ENCODE measurements around the gene MGMT. TPM values are rescaled to one million over a fixed set of nuclear protein-coding genes. Genes with fewer than 3 reads are reported as not detected.

Gene MGMT
- total RNA-seq, 4 donors from 2014 or later, result 25.6 to 32.2 (median 29.5) TPM

DNA sequence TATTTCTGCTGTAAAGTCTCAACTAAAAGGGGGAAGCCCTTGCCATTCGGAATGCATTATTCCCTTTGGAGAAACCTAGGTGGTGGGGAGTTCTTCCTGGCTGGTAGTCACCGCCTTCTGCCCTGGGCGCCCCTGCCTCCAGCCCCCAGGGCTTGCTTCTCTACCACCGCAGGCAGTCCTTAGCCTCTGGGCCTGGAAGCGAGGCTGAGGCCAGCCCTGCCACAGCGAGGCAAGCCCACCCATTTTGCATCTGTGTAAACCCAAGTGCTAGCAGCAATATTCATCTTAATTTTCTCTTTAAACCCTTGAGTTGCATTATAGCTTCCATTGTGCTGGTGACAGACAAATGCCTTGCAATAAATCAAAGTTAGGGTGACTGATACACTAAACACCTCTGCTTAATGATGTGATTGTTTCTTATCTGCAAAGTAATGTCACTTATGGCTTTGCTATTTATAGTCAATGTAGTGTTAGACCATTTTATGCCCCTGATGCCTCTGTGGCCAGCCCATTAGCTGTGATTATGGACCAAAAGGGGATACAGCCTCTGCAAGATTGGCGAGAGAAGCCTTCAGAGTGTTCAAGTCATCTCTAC is 26.2 kb upstream of the MGMT start:
- no peak for DNase-seq (ENCODE audit: low spot score in 2 of 2)
- no peaks in the 10 kb centered on the region for H3K36me3 ChIP-seq
- no peak overlapping the region for H3K27ac ChIP-seq
- no peaks in the 10 kb centered on the region for H3K9me3 ChIP-seq
- no peaks in the 10 kb centered on the region for H3K4me1 ChIP-seq
- H3K4me3 ChIP-seq, result no peak overlapping the region
- TF ChIP-seq POLR2A (IDR thresholded peaks at IDR 0.05) (no peak), EP300 (IDR thresholded peaks at IDR 0.05) (no peak), POLR2AphosphoS5 (IDR thresholded peaks at IDR 0.05) (no peak)
- TF ChIP-seq, protein P1, sequence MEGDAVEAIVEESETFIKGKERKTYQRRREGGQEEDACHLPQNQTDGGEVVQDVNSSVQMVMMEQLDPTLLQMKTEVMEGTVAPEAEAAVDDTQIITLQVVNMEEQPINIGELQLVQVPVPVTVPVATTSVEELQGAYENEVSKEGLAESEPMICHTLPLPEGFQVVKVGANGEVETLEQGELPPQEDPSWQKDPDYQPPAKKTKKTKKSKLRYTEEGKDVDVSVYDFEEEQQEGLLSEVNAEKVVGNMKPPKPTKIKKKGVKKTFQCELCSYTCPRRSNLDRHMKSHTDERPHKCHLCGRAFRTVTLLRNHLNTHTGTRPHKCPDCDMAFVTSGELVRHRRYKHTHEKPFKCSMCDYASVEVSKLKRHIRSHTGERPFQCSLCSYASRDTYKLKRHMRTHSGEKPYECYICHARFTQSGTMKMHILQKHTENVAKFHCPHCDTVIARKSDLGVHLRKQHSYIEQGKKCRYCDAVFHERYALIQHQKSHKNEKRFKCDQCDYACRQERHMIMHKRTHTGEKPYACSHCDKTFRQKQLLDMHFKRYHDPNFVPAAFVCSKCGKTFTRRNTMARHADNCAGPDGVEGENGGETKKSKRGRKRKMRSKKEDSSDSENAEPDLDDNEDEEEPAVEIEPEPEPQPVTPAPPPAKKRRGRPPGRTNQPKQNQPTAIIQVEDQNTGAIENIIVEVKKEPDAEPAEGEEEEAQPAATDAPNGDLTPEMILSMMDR (IDR thresholded peaks at IDR 0.05), result no peak
- H3K27me3 ChIP-seq, result no peaks in the 10 kb centered on the region
- 91% methylated on average over 7 of the region's 7 CpGs for WGBS

DNA sequence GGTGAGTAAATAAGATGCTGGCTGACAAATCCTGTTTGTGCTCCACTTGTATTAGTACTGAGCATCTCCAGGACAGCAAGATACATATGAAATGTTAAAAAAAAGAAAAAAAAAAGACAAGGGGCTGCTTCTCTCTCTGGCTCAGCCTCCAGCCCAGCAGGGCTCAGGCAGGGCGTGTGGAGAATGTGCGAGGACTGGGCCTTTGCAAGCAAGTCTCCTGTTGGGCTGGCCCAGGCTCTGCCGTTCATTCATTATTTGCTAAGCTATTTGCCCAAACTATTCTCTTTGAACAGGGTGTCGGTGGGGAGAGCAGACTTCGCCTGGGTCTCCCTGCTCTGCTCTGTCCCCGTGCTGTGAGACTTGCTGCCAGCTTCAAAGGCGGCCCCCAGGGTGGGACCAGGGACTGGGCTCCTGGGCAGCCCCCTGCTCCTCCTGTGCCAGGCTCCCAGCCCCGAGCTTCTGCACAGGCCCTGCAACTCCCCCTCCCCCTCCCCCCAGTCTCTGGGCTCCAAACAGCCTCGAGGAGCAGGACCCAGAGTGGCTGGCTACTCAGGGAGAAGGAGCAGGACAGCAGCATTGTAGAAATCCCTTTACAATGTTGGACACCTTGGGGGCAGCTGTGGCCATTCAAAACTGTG is 25.6 kb upstream of the MGMT start:
- Histone ChIP-seq H3K27ac (no peak overlapping the region), H3K36me3 (no peaks in the 10 kb centered on the region), H3K4me1 (no peaks in the 10 kb centered on the region), H3K4me3 (no peak overlapping the region), H3K9me3 (no peaks in the 10 kb centered on the region), H3K27me3 (no peaks in the 10 kb centered on the region)
- no peak for DNase-seq (ENCODE audit: low spot score in 2 of 2)
- TF ChIP-seq POLR2AphosphoS5 (IDR thresholded peaks at IDR 0.05) (no peak), EP300 (IDR thresholded peaks at IDR 0.05) (no peak), POLR2A (IDR thresholded peaks at IDR 0.05) (no peak)
- TF ChIP-seq, protein P1 (IDR thresholded peaks at IDR 0.05), result no peak
- 85% methylated on average over 8 of the region's 9 CpGs for WGBS

DNA sequence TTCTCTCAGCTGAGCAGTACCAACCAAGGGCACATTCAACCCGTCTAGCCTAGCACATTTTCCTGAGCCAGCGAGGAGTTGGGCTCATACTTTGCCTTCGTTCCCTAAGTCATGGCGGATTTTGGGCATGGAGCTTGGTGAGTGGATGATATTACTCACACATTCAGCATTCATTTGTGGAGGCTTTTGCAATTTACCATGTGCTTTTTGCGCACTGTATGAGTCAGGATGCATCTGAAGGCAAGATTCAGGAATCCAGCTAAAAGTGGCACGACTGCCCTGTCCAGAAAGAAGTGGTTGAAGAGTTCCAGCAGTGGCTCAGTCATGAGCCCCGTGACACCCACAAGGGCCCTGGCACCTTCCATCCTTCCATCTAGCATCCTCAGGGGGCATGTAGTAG is 24.2 kb upstream of the MGMT start:
- no peak for TF ChIP-seq POLR2A (IDR thresholded peaks at IDR 0.05)
- no peaks in the 10 kb centered on the region for H3K4me1 ChIP-seq
- no peaks in the 10 kb centered on the region for H3K9me3 ChIP-seq
- no peak overlapping the region for H3K4me3 ChIP-seq
- DNase-seq (ENCODE audit: low spot score in 2 of 2), result no peak
- no peaks in the 10 kb centered on the region for H3K36me3 ChIP-seq
- 69% methylated on average over 7 of the region's 7 CpGs for WGBS
- no peak overlapping the region for H3K27ac ChIP-seq
- no peaks in the 10 kb centered on the region for H3K27me3 ChIP-seq

DNA sequence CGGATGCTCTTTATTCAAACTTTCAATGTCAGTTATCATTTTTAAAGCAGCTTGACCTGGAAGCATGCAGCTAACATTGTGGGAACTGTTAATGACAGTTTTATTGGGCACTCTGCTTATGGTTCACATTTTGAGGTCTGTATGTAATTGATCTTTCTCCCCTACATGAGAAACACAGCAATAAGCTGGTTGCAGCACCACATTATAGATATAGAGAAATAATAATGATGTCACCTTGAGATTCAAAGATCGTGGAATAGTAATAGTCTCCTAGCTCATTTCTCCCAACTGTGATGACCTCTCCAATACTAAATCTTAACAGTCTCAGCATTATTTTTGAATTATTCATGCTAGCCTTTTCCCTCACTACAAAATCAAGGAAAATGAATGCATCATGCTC is 22.7 kb upstream of the MGMT start:
- H3K4me3 ChIP-seq, result no peak overlapping the region
- no peak for TF ChIP-seq EP300 (IDR thresholded peaks at IDR 0.05)
- TF ChIP-seq POLR2AphosphoS5 (IDR thresholded peaks at IDR 0.05), result no peak
- no peak for TF ChIP-seq POLR2A (IDR thresholded peaks at IDR 0.05)
- TF ChIP-seq, protein P1 (IDR thresholded peaks at IDR 0.05), result no peak
- 91% methylated on average over 2 of the region's 2 CpGs for WGBS
- H3K27ac ChIP-seq, result no peak overlapping the region
- H3K36me3 ChIP-seq, result no peaks in the 10 kb centered on the region
- no peaks in the 10 kb centered on the region for H3K9me3 ChIP-seq
- H3K27me3 ChIP-seq, result no peaks in the 10 kb centered on the region
- no peak for DNase-seq (ENCODE audit: low spot score in 2 of 2)
- H3K4me1 ChIP-seq, result no peaks in the 10 kb centered on the region

DNA sequence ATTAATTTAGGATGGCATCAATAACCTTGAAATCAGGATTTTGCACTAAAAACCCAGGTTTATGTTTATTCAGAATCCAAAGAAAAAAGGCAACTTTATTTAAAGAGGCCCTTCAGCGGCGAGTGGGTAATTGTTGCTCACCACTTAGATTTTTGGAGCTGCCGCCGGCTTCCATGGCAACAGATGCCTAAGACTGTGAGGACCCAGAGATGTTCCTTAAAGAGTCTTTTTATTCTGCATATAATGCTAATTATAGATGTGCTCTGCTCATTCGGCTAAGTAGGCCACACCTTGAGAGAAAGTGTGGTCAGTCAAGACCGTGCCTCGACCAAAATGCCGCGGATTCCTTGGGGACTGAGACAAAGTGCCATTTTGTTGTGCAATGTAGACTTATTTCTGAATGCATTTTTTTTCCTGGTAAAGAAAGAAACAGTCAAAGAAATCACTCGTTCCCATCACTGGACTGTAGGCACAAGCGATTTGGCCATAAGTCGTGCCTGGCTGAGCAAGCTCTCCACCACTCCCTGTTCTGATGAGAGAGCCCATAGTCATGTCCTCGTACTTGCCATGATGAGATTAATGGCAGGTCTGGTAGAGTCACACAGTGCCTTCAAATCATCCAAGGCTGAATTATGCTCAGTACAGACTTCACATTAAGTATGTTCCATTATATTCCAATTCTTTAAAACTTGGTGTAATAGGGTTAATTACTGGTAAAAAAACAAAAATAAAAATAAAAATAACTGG is 21.4 kb upstream of the MGMT start:
- Histone ChIP-seq H3K4me3 (no peak overlapping the region), H3K27ac (no peak overlapping the region), H3K9me3 (no peaks in the 10 kb centered on the region), H3K36me3 (no peaks in the 10 kb centered on the region), H3K27me3 (no peaks in the 10 kb centered on the region), H3K4me1 (no peaks in the 10 kb centered on the region)
- WGBS, result 84% methylated on average over 13 of the region's 13 CpGs
- DNase-seq (ENCODE audit: low spot score in 2 of 2), result no peak
- TF ChIP-seq POLR2AphosphoS5 (IDR thresholded peaks at IDR 0.05), result no peak
- TF ChIP-seq EP300 (IDR thresholded peaks at IDR 0.05), result no peak
- TF ChIP-seq POLR2A (IDR thresholded peaks at IDR 0.05), result no peak
- TF ChIP-seq, protein P1 (IDR thresholded peaks at IDR 0.05), result no peak
